Spleen (tissue), 7 donors: ENCODE measurements around the gene SNCB.

Source experiments
- CTCF ChIP-seq, 11 experiments: fragments of 200-600 bp in 7 of 11; fragments of 450-650 bp in 4 of 11; sonication (generic) in 4 of 11; IDR thresholded peaks in 8 of 11; conservative IDR thresholded peaks in 3 of 11; 1 replicate in 7 of 11; 2 replicates in 4 of 11; pipeline versions ENCODE4 v1.4.0 to v1.8.0; 2016 to 2021; ENCODE audit warnings: antibody characterized with exemption in 11 of 11, inconsistent platforms in 4 of 11, mild to moderate bottlenecking in 1 of 11
- POLR2A ChIP-seq, 3 donors: fragments of 450-650 bp; IDR thresholded peaks; one replicate each; pipeline ENCODE4 v1.5.1; 2017; ENCODE audit warnings: antibody characterized with exemption in 3 of 3, mild to moderate bottlenecking in 1 of 3
- POLR2AphosphoS5 ChIP-seq, 3 donors: sonication (generic); formaldehyde crosslinking; IDR thresholded peaks; one replicate each; pipeline ENCODE4 v1.5.1; 2017; ENCODE audit warnings: antibody characterized with exemption in 3 of 3
- donor health status: DM: no; HTN: no; CAD: no; lungs with moderate emphysema.
- donor health status: DM: no; HTN: no; CAD: no.
- donor health status: DM: no; HTN: no; CAD: no.

DNA sequence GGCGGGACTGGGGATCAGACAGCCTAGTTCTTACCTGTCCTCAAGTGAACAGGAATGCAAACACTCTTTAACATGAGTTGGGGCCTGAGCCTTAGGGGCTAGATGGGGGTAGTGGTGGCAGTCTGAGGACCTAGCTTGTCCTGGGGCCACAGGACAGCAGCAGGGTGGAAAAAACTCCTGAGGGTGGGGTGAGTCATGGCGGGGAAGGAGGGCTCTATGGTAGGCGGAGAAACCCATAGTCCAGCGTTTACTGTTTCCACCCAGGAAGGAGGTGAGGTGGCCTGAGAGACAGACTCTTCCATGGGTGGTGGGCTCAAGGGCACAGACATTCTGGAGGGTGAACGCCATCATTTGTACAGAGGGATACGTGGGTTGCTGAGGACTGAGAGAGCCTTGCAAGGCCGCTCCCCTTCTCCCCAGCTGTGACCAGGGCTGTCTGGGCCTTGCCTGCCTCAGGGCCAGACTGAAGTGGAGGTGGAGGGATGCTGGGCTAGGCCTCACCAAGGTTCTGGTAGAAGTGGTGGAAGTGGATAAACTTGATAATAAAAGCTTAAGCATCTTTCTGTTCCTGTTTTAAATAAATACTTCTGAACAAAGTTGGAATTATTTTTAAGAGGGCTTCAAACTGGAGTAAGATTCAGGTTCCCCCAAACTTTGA is 15.8 kb upstream of the SNCB start:
- TF ChIP-seq POLR2A (IDR thresholded peaks at IDR 0.05), result no peak
- TF ChIP-seq POLR2AphosphoS5 (IDR thresholded peaks at IDR 0.05), result no peak
- no peak for TF ChIP-seq CTCF (IDR thresholded peaks at IDR 0.05 in 8 of 11, conservative IDR thresholded peaks at IDR 0.05 in 3 of 11)
